CD1c-positive myeloid dendritic cell (primary cell): ENCODE data around the gene CNTNAP2.
"Not testable (repeated sequence)": the region's sequence is repeated elsewhere in the genome, so short reads cannot be mapped to it uniquely, and the experiment has no call there.

Source experiments
- DNase-seq: peaks from one replicate; pipeline ENCODE4 v3.0.0-alpha.2; 2016; ENCODE audit errors: extremely low spot score

CNTNAP2 gene

DNA sequence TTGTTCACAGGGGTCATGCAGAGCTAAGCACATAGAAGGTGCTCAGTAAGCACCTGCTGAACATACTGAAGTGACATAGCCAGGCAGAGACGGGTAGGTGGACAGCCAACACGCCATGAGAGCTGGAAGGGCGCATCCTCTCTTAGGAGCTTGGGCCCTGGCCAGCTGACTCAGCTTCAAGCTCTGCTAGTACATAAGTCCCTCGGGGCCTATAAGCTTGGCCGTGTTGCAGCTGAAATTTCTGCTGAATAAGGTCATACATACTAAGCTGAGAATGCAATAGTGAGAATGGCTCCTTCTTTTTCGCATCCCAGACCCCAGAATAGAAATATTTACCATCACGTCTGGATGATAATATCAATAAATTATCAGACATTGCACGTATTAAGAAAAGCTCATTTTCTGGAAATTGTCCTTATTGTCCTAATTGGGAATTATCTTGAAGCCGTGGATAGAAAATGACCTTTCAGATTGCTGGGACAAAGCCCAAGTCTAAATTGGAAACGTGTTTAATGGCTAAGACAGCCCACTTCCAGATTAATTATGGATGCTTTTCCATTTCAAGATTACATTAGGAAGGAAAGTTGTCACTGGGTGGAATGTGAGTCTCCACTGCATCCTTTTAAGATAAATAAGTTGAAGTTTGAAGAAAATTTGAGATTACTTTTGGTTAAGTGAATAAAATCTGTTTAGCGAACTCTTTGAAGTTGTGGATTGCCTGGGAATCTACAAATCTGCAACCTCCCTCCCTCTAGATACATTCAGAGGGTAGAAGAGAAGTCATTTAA lies 2186.9 kb downstream of the CNTNAP2 start:
- DNase-seq: no peak

DNA sequence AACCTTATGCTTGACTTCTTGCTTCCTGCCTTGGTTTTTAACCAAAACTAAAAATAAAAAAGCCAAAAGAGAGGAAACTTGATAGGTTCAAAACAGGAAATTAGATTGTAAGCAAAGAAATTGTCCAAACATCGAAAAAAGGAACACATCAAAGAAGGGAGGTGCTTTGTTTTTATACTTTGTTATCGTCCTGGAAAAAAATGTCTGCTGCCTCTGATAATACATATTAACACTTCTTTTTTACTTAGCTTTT lies 2187.4 kb downstream of the CNTNAP2 start:
- no peak for DNase-seq

DNA sequence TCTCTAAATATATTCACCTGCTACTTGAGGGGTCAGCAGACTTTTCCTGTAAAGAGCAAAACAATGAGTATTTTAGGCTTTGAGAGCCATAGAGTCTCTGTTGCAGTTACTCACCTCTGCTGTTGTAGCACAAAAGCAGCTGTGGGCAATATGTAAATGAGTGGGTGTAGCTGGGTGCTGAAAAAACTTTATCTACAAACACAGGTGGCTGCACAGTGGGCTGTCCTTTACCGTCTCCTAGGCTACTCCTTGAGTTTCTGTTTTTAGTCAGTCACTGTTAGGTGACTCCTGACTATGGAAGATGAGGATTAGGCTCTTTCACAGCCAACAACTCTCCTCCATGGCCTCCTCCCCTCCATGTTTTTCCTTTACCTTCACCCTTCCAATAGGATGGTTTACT lies 2187.9 kb downstream of the CNTNAP2 start:
- DNase-seq: no peak

DNA sequence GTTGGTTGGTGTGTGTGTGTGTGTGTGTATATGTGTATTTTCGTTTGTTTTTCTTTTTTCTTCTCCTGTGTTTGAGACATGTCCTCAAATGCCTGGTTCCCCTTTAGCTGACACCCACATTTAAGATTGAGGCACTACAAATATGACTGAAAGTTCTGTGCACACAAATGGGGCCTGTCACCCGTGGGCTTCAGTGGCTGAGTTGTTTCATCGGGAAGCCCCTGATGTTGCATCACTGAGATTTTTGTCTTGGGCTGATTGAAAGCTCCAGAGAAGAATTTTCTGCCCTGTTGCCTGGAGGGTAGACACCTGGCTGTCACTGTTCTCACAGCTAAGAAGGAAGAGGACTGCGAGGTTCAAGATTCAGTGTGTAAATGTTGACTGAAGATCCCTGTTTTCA lies 2190.2 kb downstream of the CNTNAP2 start:
- peak; percentile 43 for DNase-seq

DNA sequence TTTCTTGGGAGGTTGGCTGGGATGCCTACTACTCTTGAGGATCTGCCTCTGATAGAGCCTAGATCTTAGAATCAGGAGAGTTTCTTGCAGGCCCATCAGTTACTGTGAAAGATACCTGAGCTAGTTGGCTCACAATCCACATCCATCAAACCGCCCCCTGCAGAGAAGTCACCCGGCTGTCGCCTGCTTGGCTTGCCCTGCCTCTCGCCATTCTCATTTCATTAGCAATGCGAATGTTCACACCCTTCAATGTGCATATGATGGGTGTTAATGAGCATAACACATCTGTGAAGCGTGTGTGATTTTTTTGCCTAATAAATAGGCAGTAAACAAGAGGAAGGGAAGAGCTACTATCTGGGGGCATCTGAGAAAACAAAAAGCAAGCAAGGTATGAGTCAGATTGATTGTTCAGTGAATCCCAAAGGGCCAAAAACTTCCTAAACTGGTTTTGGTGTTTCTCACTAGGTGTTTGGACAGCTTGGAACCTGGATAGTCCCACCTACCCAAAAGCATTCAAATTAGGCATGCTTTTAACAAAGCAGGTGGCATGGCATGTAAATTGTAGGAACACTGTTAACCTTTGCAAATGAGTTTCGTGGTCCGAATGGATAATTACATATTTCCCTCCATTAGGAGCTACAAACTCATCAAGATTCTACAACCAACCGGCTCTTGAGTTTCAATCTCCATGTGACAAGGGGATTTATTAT lies 2201.7 kb downstream of the CNTNAP2 start:
- no peak for DNase-seq

DNA sequence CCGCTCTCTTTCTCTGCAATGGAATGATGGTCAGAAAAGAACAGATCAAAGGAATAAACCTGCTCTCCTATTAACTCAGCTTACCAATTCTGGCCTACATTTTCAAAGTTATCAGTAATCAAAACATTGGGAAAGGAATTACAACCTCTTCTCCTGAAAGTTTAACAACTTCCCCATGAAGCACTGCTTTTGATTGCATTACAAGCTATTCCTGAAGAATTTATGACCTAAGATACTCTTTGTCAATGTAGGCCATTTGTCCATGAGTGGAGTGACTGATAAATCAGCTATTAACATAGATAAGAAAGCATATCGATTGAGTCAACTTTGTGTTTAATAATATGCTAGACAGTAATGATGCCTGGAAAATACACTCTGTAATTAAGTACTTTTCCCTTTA lies 2202.2 kb downstream of the CNTNAP2 start:
- DNase-seq: no peak

DNA sequence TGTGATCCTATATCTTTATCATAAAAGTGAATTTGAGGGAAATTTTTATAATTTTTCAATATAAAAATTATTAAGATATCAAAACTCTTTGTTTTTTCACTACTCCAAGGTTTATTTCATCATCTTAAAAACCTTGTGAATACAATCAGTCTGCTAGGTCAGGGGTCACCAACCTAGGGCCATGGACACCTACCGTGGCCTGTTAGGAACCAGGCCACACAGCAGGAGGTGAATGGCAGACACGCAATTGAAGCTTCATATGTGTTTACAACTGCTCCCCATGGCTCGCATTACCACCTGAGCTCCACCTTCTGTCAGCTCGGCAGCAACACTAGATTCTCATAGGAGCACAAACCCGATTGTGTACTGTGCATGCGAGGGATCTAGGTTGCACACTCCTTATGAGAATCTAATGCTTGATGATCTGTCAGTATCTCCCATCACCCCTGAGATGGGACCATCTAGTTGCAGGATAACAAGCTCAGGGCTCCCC lies 2202.8 kb downstream of the CNTNAP2 start:
- DNase-seq: no peak

DNA sequence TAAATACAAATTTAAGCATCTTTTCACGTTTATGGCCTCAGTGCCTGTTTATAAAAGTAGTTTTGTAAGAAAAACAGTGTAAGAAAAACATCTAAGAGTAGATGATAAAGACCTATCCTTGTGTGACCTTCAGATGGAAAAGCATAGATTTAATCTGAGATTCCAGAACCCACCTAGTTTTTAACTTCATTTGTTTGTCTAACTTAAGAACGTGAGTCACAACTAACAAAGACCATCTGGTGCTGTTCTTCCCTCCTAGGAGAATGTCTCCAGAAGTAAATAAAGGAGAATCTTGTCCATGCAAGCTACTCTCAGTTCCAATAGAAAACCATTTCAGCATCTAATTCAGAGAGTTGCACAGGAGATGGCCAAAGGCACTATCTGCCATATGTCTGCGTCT lies 2208.6 kb downstream of the CNTNAP2 start:
- no peak for DNase-seq

DNA sequence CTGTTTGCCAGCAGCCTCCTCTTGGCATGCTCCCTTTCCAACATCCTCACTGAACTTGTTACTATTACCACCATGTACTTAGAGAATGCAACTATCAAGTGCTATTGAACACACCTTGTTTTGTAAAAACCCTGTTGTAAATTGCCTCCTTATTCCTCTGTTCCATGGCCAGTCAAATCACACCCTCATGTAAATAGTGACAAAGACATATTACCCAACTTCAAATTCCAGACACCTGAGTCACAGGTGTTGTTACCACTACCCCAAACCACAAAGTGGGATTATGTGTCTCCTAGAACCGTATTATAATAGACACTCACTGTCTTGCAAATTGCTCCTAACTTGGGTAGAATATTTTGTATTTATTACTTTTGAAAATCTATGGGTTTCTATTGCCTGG lies 2210.8 kb downstream of the CNTNAP2 start:
- DNase-seq: no peak

DNA sequence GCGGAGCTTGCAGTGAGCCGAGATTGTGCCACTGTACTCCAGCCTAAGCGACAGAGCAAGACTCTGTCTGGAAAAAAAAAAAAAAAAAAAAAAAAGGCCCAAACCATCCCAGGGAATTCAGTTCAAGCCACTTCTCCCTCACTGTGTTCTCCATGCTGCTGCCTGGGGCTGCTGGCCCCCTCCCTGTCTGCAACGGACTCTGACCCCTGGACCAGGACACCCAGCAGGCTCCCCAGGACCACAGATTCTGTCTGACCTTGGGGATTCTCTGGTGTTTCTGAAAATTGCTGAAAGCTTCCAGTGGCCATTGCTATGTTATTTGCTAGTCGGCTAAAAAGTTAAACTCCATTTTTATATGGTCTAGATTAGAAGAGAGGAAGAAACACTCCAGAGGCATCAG lies 2212.3 kb downstream of the CNTNAP2 start:
- DNase-seq: no peak

DNA sequence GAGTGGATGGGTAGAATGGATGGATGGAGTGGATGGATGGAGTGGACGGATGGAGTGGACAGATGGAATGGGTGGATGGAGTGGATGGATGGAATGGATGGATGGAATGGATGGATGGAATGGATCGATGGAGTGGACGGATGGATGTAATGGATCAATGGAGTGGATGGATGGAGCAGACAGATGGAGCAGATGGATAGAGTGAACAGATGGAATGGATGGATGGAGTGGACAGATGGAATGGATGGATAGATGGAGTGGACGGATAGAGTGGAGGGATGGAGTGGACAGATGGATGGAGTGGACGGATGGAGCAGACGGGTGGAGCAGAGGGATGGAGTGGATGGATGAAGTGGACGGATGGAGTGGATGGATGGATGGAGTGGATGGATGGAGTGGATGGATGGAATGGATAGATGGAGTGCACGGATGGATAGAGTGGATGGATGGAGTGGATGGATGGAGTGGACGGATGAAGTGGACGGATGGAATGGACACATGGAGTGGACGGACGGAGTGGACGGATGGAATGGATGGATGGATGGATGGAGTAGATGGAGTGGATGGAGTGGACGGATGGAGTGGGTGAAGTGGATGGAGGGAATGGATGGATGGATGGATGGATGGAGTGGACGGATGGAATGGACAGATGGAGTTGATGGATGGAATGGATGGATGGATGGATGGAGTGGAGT lies 2213.7 kb downstream of the CNTNAP2 start:
- no peak for DNase-seq

DNA sequence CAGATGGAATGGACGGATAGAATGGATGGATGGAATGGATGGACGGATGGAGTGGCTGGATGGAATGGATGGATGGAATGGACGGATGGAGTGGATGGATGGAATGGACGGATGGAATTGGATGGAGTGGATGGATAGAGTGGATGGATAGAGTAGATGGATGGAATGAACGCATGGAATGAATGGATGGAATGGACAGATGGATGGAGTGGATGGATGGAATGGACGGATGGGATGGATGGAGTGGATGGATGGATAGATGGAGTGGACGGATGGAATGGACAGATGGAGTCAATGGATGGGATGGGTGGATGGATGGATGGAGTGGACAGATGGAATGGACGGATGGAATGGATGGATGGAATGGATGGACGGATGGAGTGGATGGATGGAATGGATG lies 2214.2 kb downstream of the CNTNAP2 start:
- DNase-seq: no peak

DNA sequence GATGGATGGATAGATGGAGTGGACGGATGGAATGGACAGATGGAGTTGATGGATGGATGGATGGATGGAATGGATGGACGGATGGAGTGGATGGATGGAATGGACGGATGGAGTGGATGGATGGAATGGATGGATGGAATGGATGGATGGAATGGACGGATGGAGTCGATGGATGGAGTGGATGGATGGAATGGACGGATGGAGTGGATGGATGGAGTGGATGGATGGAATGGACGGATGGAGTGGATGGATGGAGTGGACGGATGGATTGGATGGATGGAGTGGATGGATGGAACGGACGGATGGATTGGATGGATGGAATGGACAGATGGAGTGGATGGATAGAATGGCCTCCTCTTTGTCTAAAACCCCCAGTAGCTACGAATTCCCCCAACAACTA lies 2214.9 kb downstream of the CNTNAP2 start:
- DNase-seq: not testable (repeated sequence)

DNA sequence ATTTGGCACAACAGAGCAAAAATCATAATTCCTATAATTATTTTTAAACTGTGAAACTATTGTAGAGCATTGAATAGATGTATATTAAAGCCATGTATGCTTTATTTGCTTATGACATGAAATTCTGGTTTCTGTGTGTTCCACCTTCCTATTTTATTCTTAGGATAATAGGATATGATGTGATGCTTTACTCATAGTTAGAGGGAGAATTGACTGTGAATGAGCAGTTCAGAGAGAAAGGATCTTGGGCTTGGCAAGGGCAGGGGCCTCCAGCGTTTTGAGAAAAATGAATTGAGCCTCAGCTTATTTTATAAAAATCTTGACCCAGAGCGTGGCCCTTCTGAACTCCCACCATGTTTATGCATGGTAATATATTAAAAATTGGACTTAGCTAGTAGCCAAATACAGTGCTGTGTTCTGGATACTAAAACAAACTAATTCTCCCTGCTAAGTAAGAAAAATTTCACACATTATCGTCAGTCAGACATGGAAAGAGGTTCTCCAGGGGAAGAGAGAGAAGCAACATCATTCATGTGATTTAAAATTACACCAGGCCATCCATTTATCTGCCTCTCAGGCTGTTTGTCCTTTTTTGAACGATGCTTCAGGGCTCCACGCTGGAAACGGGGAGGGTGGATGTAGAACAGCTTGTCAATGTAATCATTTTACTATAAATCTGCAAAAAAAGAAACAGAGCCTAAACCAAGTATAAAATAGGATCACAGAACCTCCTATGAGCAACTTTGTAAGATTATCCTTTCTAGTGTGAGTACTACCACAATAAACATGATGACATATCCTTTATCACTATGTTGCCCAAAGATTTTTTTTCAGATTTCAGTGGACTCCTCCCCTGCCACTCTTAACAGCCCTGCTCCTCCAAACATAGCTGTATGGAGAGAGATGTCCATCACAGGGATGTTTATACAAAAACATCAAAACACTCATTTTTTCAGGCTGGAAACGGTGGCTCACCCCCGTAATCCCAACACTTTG lies 2215.9 kb downstream of the CNTNAP2 start:
- DNase-seq: no peak

DNA sequence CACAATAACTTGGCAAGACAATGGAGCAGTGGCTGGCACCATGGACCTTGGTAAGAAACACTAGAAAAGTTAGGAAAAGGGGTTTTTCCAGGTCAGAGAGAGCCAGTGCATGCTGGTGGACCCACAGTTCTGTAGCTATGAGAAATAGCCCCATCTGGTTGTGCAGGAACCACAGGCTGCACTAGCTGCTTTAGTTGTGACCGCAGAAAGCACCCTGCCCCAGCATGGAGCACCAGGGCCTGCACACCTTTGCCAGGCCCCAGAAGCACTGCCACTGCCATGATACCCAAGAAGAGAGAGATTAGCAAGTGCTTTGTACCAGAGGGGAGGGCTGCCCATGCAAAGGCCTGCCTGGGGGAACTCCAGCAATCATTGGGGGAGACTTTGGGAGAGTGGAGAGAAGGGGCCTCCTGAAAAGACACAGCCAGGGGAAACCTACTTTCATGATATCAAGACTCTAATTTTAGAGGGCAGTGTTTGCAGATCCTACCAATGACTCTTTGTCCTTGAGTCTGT lies 2217.9 kb downstream of the CNTNAP2 start:
- no peak for DNase-seq

DNA sequence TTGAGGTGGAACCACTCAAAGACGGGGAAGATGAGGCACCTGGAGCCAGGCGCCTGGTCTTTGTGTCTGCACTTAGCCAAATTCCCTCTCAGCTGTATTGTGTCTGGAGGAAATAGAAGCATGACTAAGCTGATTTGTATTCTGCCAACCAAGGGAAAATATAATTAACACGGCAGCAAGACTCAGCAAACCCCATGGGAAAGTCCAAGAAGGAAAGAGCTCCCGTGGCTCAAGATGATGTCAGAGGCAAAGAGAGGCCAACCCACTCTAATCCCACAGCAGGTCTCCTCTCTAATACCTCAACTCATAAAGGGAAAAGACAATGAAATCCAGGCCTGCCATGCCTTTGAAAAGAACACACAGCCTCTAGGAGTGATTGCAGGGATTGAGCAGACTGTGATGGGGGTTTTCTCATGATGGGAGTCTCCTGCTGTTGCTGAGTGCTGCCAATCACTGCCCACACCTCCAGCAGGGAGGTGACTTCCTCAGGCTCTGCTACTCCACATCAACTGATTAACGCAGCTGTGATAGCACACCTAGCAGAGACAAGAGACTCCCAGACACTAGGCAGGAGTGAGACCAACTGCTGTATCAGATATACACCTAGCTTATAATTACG lies 2218.5 kb downstream of the CNTNAP2 start:
- no peak for DNase-seq

DNA sequence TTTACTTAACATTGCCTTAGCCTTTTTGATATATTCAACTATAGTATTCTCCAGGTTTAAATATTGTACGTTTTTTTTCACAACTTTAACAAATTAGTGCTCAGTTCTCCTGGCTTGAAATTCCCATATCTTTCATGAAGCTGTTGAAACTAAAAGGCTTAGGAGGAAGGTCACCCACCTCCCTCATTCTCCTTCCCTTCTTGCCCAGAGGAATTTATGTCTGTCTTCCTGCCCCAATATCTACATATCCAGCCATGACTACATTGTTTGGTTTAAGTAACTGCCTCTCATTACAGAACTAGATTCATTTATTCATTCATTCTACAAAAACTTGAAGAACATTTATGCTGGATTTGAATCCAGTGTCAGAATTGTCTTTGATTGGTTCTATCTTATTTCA lies 2219.2 kb downstream of the CNTNAP2 start:
- DNase-seq: no peak

DNA sequence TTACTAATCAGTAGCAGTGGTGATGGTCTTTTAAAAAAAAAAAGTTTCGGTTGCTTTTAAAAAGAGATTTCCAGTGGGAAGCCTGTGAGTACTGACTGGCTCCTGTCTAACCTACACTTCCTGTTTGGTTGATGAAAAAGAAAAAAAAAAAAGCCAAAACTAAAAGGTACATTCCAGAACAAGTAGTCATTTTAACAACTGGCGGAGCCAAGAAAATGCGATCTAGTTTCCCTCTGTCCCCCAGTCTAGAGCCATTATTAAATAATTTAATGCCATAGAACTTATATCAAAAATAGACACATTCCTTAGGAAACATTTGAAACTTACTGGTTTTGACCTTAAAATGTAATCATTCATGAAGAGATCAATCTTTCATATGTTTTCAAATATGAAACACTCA lies 2219.8 kb downstream of the CNTNAP2 start:
- no peak for DNase-seq

DNA sequence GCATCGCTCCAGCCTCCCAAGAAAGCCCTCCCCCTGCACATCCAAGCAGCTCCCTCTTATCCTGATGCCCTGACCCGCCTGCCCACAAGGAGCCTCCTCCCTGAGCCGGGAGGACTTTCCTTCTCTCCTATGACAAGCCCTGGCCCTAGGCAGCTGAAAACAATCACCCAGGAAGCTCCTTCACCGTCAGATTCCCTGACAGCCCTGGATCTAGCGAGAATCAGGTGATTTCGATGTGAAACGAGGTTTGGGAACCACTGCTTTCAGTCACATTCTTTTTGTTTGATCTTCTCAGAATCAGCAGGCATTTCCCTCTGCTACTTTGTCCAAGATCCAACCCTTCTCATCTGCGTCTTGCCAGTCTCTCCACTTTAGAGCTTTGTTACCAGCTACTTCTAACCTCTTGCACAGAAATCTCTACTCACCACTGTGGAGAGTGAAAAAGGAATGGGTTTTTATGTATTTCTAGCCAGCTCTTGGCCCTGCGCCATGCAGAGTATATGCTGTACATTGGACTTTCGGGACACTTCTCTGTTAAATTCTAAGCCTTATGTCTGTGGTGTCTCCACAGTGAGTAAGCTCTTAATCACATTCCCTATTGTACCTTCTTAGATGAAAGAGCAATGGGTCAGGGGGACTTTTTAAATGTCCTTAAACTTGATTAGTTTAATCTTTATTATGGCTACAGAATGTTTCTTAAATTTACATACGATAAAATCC lies 2220.8 kb downstream of the CNTNAP2 start:
- DNase-seq: no peak

DNA sequence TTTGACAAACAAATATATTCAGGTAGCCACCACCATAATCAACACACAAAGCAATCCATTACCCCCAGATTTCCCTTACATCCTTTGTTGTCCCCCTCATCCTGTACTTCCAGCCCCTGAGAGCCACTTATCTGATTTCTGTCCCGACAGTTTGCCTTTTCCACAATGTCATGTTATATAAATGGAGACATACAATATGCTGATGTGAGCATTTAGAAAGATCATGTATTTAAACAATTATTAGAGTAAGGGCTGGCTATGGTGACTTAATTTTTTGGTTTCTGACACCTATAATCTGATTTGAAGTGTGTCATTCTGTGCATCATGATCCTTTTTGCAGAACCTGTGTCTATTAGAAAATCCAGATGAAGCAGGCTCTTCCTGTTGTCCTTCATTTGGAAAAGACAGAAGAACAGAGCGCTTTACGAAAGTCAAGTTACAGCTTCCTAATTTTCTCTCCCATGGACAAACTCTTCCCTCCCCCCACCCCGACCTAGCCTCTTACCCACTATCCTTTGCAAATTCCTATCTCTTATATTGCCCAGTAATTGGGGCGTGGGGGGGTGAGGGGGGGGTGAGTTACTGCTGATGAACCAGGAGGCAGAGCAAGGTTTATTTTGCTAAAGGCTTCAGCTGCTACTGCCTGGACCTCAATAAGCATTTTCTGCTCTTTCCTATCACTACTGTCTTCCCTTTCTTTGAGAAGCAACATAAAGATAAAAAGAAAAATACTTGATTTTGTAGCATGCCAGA lies 2221.6 kb downstream of the CNTNAP2 start:
- DNase-seq: no peak
